GM18517 (cell line): ENCODE data around the gene POLR2J3.
"Not testable (repeated sequence)": the region's sequence is repeated elsewhere in the genome, so short reads cannot be mapped to it uniquely, and the experiment has no call there.

Experiments used
- ATAC-seq: cut with Tn5 transposase; IDR thresholded peaks from one replicate; pipeline ENCODE4 v1.9.1; 2021; ENCODE audit warnings: mild to moderate bottlenecking, moderate library complexity; ENCODE audit not compliant: unreplicated experiment

The POLR2J3 gene

GRCh38 chr7:102572261-102573239, at the start of gene POLR2J3:
POLR2J3 (minus strand) TSS chr7:102572583; CDS start chr7:102572521, 62 bp downstream.
- ATAC-seq: peak; percentile 92

GRCh38 chr7:102618122-102618521, 45.7 kb upstream of the POLR2J3 start:
- ATAC-seq: not testable (repeated sequence)

- peak; percentile 38 for ATAC-seq
These were observed 44.2 kb upstream of the POLR2J3 start, which contains the start of gene RASA4 for GRCh38 chr7:102616507-102617125. RASA4 (minus strand) TSS chr7:102616756; CDS start chr7:102616689, 67 bp downstream.

- not testable (repeated sequence) for ATAC-seq
These were observed 43.5 kb upstream of the POLR2J3 start for GRCh38 chr7:102615930-102616329.

GRCh38 chr7:102614873-102615272, 42.5 kb upstream of the POLR2J3 start:
- not testable (repeated sequence) for ATAC-seq

GRCh38 chr7:102614346-102614697, 41.9 kb upstream of the POLR2J3 start:
- peak; percentile 22 for ATAC-seq

- peak; percentile 64 for ATAC-seq
These were observed 41.4 kb upstream of the POLR2J3 start for GRCh38 chr7:102613575-102614345.

GRCh38 chr7:102611675-102612325, 39.4 kb upstream of the POLR2J3 start:
- not testable (repeated sequence) for ATAC-seq

GRCh38 chr7:102611013-102611674, 38.8 kb upstream of the POLR2J3 start:
- ATAC-seq: peak; percentile 23

- not testable (repeated sequence) for ATAC-seq
These were observed 38.1 kb upstream of the POLR2J3 start for GRCh38 chr7:102610441-102610840.

GRCh38 chr7:102609734-102610133, 37.4 kb upstream of the POLR2J3 start:
- ATAC-seq: not testable (repeated sequence)

- not testable (repeated sequence) for ATAC-seq
These were observed 34.5 kb upstream of the POLR2J3 start for GRCh38 chr7:102606848-102607247.

- not testable (repeated sequence) for ATAC-seq
These were observed 32.2 kb upstream of the POLR2J3 start for GRCh38 chr7:102604431-102605145.

- not testable (repeated sequence) for ATAC-seq
These were observed 29.9 kb upstream of the POLR2J3 start for GRCh38 chr7:102602317-102602716.

- ATAC-seq: not testable (repeated sequence)
These were observed 27.3 kb upstream of the POLR2J3 start for GRCh38 chr7:102599699-102600098.

GRCh38 chr7:102596036-102596435, 23.7 kb upstream of the POLR2J3 start:
- not testable (repeated sequence) for ATAC-seq

GRCh38 chr7:102593637-102594334, 21.4 kb upstream of the POLR2J3 start:
- peak; percentile 62 for ATAC-seq

GRCh38 chr7:102592477-102593019, 20.2 kb upstream of the POLR2J3 start:
- ATAC-seq: peak; percentile 37
